ENCODE results near the gene TFAP2A.

DNA sequence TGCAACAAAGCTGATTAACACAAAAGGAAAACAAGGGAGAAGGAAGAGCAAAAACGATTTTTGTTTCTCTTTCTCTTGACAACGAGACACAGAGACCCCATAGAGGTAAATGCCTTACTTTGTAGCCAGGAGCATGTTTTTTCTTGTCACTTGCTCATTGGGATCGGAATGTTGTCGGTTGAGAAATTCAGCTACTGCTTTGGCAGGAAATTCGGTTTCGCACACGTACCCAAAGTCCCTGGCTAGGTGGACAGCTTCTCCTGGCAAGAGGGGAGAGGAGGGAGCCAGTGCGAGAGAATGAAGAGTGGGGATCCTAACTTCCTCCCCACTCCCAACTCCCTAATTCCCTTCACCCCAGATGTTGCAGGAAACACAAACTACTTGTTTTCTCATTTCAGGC, 14.5 kb downstream of the TFAP2A start:
- no peak for TF ChIP-seq CTCF (conservative IDR thresholded peaks at IDR 0.05; ENCODE audit: low read length)
- no peak for TF ChIP-seq EZH2phosphoT487 (IDR thresholded peaks at IDR 0.05; ENCODE audit: borderline replicate concordance)

Data from Loucy (cell line).